NB4 (cell line): ENCODE results near the gene ELK1.

Experiments used
- CTCF ChIP-seq: IDR thresholded peaks from one replicate; pipeline ENCODE4 v1.5.1; 2012; ENCODE audit warnings: low read depth, low read length
- MAX ChIP-seq: IDR thresholded peaks from 2 replicates; pipeline ENCODE4 v1.6.1; 2011; ENCODE audit warnings: low read depth, low read length
- MYC ChIP-seq: IDR thresholded peaks from 2 replicates; pipeline ENCODE4 v1.6.1; 2011; ENCODE audit warnings: low read depth, low read length
- POLR2A ChIP-seq: IDR thresholded peaks from 2 replicates; pipeline ENCODE4 v1.6.1; 2011; ENCODE audit warnings: mild to moderate bottlenecking; ENCODE audit not compliant: insufficient read length; ENCODE audit errors: extremely low read depth

- no peak for TF ChIP-seq POLR2A
- no peak for TF ChIP-seq CTCF
- TF ChIP-seq MAX: no peak
- TF ChIP-seq MYC: no peak
Measured at GRCh38 chrX:47648376-47648775, 2.0 kb downstream of the ELK1 start.
